ENCODE measurements around the gene WHRN. TPM values are rescaled to one million over a fixed set of nuclear protein-coding genes. Genes with fewer than 3 reads are reported as not detected.

Gene WHRN
- total RNA-seq, 2 experiments from 2014 or later: 9.6 to 9.9 TPM

DNA sequence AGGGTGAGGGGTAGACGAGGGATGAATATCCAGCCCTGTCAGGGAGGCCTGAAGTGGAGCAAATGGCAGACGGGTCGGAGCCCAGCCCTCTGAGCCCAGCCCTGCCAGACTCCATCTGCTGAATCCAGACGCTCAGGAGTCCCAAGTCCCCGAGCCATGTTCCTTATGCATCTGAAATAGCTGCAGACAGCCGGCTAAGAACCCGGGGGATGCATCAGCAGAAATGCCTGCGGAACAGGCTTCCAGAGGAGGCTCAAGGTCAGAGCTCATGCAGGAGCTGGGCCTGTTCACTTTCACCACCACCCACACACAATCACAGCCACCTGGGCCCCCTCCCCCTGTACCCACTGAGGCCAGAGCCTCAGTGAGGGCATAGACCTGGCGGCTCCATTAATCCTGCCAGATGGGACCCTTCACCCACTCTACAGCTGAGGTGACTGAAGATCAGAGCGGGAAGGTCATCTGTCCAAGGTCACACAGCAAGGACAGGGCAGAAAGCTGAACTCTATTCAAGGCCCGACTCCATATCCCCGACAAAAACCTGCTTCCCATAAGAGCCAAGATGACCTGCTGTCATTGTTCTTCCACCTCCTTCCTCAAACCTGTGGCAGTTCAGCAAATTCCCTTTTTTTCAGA lies 93.1 kb downstream of the WHRN start:
- POLR2A ChIA-PET: no interaction called here
- CTCF ChIA-PET: no interaction called here

DNA sequence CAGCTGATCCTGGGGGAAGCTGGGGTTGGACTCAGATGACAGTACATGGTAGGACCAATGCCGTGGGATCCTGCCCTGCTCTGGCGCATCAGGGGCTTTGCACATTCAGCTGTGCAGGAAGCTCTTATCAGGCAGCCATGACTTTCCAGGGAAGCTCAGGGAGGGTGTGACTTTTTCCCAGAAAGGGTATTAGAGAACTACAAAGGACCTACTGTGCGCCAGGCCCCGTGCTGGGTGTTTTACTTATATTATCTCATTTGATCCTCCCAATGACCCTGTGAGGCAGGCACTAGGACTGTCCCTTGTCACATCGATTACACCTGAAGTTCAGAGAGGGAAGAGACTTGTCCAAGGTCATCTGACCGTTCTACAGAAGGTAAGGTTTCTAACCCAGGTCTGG lies 93.8 kb downstream of the WHRN start:
- ChIA-PET CTCF (no interaction called here), POLR2A (no interaction called here)

GRCh38 chr9:114410910-114411309 lies 94.4 kb downstream of the WHRN start:
- ChIA-PET CTCF (interaction anchor here (0.7 kb wide), 1 partner anchor 243 kb away, joined by 3 read pairs; no protein-coding TSS in a partner anchor), POLR2A (no interaction called here)

GRCh38 chr9:114409842-114410241 lies 95.4 kb downstream of the WHRN start:
- CTCF ChIA-PET: interaction anchor here (9.1 kb wide), 1 partner anchor 245 kb away, joined by 90 read pairs; no protein-coding TSS in a partner anchor
- POLR2A ChIA-PET: no interaction called here

DNA sequence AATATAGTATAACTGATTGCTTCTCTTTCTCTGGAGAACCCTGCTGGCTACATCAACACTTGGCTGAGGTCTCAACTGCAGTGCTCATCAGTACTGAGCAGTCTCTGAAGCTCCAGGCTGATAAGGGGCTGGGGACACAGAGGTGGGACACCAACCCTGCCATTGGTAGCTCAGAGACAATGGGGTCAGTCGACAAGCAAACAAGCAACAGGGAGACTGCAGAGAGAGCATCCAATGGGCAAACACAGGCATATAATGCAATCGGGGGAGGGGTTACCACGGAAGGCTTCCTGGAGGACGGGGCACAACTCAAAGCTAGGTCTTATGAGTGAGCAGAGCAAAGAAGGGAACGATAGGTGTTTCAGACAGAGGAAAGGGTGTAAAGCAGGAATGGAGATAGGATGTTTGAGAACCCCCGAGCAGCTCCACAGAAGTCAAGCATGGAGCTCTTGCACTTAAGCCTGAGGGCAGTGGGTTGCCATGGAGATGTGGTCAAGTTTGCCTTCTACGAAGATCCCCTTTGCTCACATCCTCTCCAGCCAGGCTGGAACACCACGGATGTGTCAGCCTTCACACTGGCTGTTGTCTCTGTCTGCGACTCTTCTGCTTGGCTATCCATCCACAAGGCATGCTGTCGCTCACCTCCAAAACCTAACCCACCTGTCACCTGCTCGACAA lies 96.0 kb downstream of the WHRN start:
- POLR2A ChIA-PET: interaction anchor here (0.5 kb wide), 1 partner anchor 16 kb away, joined by 4 read pairs; no protein-coding TSS in a partner anchor

GRCh38 chr9:114408645-114409044 lies 96.6 kb downstream of the WHRN start:
- CTCF ChIA-PET: interaction anchor here (0.6 to 9.1 kb wide), 3 partner anchors 246 to 436 kb away, joined by 3 to 90 read pairs (median 4); no protein-coding TSS in a partner anchor
- POLR2A ChIA-PET: interaction anchor here (0.5 kb wide), 1 partner anchor 16 kb away, joined by 4 read pairs; no protein-coding TSS in a partner anchor

More for the DNA sequence above, 96.0 kb downstream of the WHRN start:
- CTCF ChIA-PET: interaction anchor here (0.6 to 9.1 kb wide), 3 partner anchors 245 to 435 kb away, joined by 3 to 90 read pairs (median 4); no protein-coding TSS in a partner anchor

GRCh38 chr9:114407889-114408288 lies 97.4 kb downstream of the WHRN start:
- ChIA-PET CTCF (interaction anchor here (3.4 to 9.1 kb wide), 2 partner anchors 9 to 247 kb away, joined by 11 to 90 read pairs; no protein-coding TSS in a partner anchor), POLR2A (no interaction called here)

DNA sequence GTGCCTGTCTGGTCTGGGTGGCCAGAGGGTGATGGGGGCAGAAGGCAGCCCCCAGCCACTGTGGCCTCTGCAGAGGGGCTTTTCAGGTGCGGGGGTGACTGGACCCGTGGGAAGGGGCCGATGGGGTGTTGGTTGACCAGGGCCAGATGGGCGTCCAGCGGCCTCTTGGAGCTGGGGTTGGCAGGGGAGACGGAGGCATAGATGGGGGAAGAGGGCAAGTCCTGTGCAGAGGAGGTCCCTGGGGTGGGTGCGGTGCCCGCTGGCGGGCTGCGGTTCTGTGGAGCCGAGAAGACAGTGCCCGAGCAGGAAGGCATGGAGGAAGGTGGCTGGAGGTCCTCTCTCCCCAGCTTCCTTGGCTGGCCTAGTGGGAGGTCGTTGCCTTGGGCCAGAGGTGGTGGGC lies 98.8 kb downstream of the WHRN start:
- POLR2A ChIA-PET: no interaction called here
- CTCF ChIA-PET: interaction anchor here (1.3 to 9.1 kb wide), 13 partner anchors 8 to 255 kb away, joined by 3 to 90 read pairs (median 8); partner anchors contain the start of gene WHRN

DNA sequence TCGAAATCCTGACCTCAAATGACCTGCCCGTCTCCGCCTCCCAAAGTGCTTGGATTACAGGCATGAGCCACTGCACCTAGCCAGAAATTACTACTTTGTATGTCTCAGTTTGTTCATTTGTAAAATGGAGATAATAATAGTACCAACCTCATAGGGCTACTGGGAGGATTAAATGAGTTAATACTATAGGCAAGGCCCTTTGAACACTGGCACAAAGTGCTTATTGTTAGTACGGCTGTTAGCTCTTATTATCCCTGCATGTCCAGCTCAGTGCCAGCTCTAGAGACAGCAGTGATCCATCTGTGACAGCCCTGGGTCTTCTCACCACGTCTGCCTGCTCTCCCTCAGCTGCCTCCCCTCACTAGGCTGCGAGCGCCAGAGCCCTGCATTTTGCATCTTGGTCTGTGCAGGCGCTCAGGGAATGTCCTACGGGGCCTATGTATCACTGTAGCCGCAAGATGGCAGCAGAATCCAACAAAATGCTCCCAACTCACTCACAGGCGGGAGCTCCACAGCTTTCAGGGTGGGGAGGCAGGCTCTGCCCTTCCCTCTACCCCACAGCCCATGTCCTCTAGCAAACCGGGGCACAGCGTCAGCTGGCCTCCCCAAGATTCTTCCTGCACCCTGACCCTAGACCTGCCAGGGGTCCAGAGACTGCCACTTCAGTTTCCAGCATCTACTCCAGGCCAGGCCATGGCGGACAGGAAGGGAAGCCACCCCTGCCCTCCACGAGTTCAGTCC lies 99.8 kb downstream of the WHRN start:
- CTCF ChIA-PET: interaction anchor here (0.6 to 9.1 kb wide), 32 partner anchors 9 to 260 kb away, joined by 3 to 90 read pairs (median 4); partner anchors contain the start of genes ATP6V1G1, TEX53, TMEM268 and WHRN

GRCh38 chr9:114404531-114404930 lies 100.7 kb downstream of the WHRN start:
- ChIA-PET POLR2A (no interaction called here), CTCF (interaction anchor here (0.8 to 9.1 kb wide), 5 partner anchors 10 to 250 kb away, joined by 3 to 90 read pairs (median 6); no protein-coding TSS in a partner anchor)

More for the DNA sequence above, 99.8 kb downstream of the WHRN start:
- POLR2A ChIA-PET: interaction anchor here (0.8 kb wide), 1 partner anchor 182 kb away, joined by 4 read pairs; the partner anchor contains the start of gene ATP6V1G1

- ChIA-PET CTCF (interaction anchor here (0.8 to 9.1 kb wide), 3 partner anchors 22 to 251 kb away, joined by 3 to 90 read pairs (median 3); no protein-coding TSS in a partner anchor), POLR2A (interaction anchor here (0.6 kb wide), 1 partner anchor 195 kb away, joined by 4 read pairs; no protein-coding TSS in a partner anchor)
Measured at GRCh38 chr9:114403153-114403756, 102.0 kb downstream of the WHRN start.

DNA sequence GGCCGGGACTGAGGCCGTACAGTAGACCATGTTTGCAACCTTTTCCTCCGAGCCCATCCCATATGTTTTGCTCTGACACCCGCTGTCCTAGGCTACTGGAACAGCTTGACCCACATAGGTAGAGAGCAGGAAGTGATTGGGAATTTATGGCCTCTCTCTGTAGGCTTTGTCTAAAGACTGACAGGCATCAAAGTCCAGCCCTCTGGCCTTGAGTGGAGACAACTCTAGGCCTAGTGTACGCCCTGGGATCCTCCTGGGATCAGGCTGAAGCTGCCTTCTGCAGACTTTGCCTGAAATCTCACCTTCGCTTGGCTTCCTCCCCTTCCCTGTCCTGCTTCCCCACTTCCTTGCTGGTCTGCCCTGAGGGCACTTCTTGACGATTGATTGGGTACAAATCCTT lies 103.9 kb downstream of the WHRN start:
- CTCF ChIA-PET: interaction anchor here (9.1 kb wide), 1 partner anchor 253 kb away, joined by 90 read pairs; no protein-coding TSS in a partner anchor
- POLR2A ChIA-PET: no interaction called here

DNA sequence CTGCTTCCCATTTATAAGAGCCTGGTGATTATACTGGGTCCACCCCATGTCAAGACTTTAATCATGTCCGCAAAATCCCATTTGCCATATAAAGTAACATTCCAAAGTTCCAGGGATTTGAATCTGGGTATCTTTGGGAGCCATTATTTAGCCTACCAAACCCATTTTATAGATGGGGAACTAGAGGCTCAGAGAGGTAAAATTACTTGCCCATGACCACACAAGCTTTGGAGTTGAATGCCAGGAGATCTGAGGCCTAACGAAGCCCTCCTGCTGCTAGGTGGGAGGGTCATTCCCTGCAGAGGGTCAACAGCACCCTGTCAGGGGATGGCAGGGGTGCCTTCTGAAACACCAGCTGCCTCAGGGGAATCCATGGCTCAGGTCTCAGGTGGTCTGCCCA lies 104.5 kb downstream of the WHRN start:
- CTCF ChIA-PET: interaction anchor here (9.1 kb wide), 1 partner anchor 254 kb away, joined by 90 read pairs; no protein-coding TSS in a partner anchor
- POLR2A ChIA-PET: no interaction called here

DNA sequence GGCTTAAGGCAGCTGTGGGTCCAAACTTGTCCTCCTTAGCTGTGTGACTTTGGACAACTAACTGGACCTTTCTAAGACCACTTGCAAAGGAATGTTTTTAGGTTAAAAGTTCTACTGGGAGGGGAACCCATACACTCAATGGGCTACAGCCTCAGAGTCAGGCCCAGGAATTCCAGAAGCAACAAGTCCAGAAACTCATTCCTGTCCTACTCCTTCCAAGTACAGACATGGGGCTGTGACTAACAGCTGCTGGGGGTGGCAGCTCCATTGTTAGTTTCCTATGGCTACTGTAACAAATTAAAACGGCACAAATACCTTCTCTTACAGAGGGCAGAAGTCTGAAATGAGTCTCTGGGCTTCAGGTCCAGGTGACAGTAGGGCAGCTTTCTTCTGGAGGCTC lies 105.1 kb downstream of the WHRN start:
- ChIA-PET CTCF (interaction anchor here (0.7 kb wide), 2 partner anchors 29 to 138 kb away, joined by 4 read pairs; no protein-coding TSS in a partner anchor), POLR2A (interaction anchor here (0.6 kb wide), 1 partner anchor 47 kb away, joined by 3 read pairs; no protein-coding TSS in a partner anchor)

GRCh38 chr9:114399381-114399780 lies 105.9 kb downstream of the WHRN start:
- POLR2A ChIA-PET: no interaction called here
- CTCF ChIA-PET: interaction anchor here (1.0 to 4.3 kb wide), 3 partner anchors 13 to 254 kb away, joined by 3 to 25 read pairs (median 3); partner anchors contain the start of gene AKNA

DNA sequence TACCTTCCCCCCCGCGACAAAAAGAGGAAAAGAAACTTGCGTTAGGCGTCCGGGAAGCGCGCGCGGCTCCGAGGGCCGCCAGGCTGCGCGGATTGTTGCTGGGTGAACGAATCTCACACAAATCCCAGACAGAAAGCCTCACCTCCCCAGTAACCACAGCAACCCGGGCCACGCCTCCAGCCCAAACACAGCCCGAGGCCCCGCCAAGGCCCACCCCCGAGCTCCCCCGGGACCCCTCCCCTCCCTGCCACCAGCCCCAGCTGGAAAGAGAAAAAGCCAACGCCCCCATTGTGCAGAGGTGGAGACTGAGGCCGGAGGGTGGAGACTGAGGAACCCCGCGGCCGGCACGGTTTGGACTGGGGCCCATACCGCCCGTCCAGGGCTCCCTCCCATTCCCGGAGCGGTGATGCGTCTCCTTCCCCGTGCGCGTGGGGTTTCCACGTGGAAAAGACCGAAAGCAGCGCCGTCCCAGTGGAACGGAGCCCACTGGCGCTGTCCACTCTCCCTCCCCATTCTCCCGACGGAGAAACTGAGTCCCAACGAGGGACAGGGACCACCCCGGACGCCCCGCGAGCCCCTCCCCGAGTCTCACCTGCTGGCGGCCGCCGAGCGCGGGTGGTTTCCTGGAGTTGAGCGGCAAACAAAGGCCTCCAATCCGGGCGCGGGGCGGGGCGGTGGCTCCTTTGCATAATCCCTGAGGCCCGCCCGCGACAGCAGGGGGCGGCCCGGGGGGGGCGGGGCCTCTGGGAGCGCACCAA lies 107.2 kb downstream of the WHRN start:
- POLR2A ChIA-PET: interaction anchor here (0.5 to 3.6 kb wide), 5 partner anchors 11 to 190 kb away, joined by 3 to 30 read pairs (median 3); partner anchors contain the start of genes AKNA and ATP6V1G1

GRCh38 chr9:114397219-114397847 lies 107.9 kb downstream of the WHRN start:
- POLR2A ChIA-PET: interaction anchor here (0.5 to 3.6 kb wide), 4 partner anchors 10 to 191 kb away, joined by 3 to 30 read pairs (median 4); partner anchors contain the start of genes AKNA and ATP6V1G1
- CTCF ChIA-PET: interaction anchor here (0.9 to 4.3 kb wide), 4 partner anchors 9 to 87 kb away, joined by 3 to 25 read pairs (median 8); partner anchors contain the start of gene AKNA

More for the DNA sequence above, 107.2 kb downstream of the WHRN start:
- CTCF ChIA-PET: interaction anchor here (0.9 to 4.3 kb wide), 5 partner anchors 12 to 256 kb away, joined by 3 to 25 read pairs (median 3); partner anchors contain the start of gene AKNA
